Activated CD4-positive, alpha-beta T cell treated with anti-CD3 and anti-CD28 coated beads, Interleukin-2, Interleukin-6, amounts not matched to agents 100 ng/mL and 50 ng/mL, durations not matched to agents 16 hours and 8 hours (primary cell): ENCODE results near the gene FAM43B.

Experiments
- DNase-seq: peaks from one replicate; pipeline ENCODE4 v3.0.0-alpha.2; 2020

The FAM43B gene

GRCh38 chr1:20552728-20553445 lies 514 bp downstream of the FAM43B start:
- no peak for DNase-seq

- DNase-seq: no peak
Measured at GRCh38 chr1:20555025-20555757, 2.8 kb downstream of the FAM43B start.

GRCh38 chr1:20555758-20556120 lies 3.4 kb downstream of the FAM43B start:
- DNase-seq: no peak

DNA sequence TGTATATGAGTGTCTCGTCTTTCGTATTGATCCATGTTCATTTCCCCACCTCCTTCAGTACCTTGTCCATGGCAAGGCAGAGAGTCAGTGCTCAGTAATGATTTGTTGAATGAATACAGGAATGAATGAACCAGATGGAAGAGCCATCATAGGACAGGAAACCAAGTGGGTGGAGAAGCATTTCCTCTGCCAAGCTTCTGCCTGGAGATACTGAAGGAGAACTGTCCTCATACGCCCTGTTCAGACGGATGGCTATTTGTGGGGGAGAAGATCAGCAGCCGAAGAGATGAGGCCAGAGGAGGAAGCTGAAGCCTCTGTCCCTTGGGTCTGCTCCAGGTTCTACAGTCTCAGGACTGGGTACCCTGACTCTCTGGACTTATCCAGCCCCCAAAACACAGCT lies 5.8 kb downstream of the FAM43B start:
- no peak for DNase-seq

- DNase-seq: no peak
Measured at GRCh38 chr1:20560966-20561365, 8.6 kb downstream of the FAM43B start.

GRCh38 chr1:20565234-20565633 lies 12.9 kb downstream of the FAM43B start:
- no peak for DNase-seq

- DNase-seq: no peak
Measured at GRCh38 chr1:20569523-20570098, 17.2 kb downstream of the FAM43B start.

DNA sequence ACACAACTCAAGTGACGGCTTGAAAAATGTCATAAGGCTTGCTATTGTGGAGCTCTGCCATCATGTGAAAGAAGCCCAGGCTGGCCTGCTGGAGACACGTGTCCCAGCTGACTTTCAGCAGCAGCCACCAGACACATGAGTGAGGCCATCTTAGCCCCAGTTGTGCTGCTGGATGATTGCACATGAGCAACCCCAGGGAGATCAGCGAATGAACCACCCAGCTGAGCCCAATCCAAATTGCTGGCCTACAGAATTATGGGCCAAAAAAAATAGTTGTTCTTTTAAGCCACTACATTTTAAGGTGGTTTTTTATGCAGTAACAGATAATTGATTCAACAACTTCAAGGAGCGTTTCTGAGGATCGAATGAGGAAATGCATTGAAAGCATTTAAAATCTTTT lies 19.1 kb downstream of the FAM43B start:
- no peak for DNase-seq

DNA sequence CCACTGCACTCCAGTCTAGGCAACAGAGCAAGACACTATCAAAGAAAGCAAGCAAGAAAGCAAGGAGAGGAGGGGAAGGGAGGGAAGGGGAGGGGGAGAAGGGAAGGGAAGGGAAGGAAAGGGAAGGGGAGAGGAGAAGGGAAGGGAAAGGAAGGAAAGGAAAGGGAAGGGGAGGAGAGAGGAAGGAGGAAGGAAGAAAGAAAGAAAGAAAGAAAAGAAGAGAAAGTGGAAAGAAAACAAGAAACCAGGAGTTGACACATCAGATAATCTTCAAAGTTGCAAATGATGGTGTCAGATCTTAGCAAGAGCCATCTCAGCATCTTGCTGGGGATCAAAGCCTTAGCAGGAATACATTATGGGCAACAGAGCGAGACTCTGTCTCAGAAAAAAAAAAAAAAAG lies 21.6 kb downstream of the FAM43B start:
- DNase-seq: no peak

DNA sequence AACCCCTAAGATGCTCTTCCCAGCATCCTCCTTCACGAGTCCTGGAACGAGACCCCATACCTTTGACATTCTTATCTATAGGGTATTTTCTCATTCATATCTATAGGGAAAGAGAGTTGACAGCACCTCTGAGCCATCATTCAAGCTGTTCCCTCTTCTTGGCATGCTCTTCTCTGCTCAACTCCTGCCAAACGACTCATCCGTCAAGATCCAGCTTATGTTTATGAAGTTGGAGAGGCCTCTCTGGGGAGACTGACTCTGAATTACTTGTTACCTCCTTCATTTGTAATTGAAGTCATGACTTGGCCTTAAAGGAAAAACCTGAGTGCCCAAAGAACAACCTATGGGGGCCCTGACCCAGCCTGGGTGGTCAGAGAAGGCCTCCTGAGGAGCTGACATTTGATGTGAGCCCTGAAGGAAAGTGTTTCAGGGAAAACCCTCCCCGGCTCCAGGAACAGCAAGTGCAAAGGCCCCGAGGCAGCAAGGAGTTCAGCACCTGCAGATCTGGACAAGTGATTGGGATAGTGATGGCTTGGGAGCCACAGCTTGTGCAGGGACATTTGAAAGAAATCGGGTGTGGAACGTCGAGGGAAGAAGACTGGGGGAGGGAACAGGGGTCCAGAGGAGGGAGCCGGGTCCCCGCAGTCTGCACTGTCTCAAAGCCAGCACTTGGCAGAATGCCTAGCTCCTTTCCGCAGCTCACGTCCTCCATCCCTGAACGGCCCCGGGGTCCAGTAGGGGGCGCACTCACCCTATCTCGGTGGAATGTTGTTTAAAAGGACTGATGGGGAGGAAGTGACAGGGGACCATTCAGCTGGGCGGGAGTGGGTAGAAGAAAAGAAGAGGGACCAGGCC lies 22.5 kb downstream of the FAM43B start:
- peak; percentile 83 for DNase-seq

- no peak for DNase-seq
Measured at GRCh38 chr1:20575541-20576336, 23.4 kb downstream of the FAM43B start.

- DNase-seq: no peak
Measured at GRCh38 chr1:20578062-20578461, 25.7 kb downstream of the FAM43B start.

DNA sequence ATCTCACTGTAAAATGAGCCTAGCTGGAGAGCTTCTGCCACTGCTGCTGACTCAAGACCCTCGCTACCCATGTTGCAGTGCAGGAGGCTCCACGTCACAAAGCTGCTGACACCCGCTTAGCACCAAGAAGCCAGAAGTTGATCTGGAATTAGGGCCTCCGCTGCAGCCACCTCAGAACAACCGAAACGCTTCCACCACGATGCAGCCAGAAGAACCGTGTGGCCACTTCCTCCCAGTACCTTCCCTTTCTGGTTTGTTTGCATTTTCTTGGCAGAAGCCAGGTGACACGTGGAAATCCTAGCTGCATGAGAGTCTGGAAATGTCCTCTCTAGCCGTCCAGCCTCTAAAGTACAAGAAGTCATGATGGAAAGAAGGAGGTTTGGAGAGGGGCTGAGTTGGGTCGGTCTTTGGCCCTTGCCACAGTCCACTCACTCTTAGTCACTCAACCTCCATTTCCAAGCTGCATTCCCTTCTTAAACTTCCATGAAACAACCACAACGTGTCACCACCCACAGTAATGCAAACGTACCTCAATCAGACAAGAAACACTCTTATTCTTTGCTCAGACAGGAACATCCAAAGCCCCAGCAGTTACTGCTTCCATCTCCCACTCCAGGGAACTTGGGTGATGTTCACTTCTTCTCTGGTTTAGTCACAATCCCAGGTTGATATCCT lies 26.5 kb downstream of the FAM43B start:
- no peak for DNase-seq

DNA sequence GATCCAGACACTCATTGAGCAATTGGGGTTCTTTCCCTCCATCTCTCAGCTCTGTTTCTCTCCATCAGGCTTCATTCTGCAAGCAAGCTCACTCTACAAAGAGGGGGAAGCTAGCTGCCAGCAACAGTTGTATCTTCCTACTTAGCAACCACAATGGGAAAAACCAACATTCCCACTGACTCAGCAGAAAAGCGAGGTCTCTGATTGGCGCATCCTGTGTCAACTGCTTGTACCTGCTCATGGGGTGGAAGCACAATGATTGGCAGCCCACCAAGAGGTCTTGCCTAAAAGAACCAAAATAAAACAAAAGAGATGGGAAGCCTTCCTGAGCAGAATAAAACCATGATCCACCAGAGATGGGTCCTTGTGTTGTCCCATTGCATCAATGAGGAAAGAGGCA lies 32.5 kb downstream of the FAM43B start:
- no peak for DNase-seq

DNA sequence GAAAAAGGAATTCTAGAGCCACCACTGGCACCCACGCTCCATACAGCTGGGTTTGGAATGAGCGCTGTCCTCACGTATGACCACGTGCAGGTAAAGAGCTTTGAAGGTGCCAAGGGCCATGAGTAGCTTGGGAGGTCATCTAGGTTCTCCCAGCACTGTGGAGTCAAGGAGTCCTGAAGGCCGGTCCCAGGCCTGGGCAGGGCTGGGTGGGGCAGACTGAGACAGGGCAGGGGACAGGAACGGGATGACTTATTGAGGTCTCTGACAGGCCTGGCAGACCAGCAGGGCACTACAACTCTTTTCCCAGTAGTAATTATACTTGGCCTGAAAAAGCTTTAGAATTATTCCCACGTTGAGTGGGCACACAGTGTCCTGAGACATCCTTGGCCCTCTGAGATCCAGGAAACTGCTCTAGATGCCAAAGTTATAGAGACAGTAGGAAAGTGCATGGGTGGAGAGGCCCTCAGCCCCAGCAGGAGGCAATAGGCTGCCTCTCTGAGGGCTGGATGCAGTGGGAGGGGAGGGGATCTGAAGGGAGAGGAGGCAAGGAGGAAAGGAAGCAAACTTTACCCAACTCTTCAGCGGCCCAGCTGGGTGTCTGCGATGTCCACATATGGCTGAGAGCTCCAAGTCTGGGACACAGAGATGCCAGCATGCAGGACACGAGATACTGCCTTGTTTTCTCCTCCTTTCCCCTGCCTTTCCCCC lies 34.7 kb downstream of the FAM43B start:
- DNase-seq: no peak

- DNase-seq: no peak
Measured at GRCh38 chr1:20587661-20588053, 35.3 kb downstream of the FAM43B start.

DNA sequence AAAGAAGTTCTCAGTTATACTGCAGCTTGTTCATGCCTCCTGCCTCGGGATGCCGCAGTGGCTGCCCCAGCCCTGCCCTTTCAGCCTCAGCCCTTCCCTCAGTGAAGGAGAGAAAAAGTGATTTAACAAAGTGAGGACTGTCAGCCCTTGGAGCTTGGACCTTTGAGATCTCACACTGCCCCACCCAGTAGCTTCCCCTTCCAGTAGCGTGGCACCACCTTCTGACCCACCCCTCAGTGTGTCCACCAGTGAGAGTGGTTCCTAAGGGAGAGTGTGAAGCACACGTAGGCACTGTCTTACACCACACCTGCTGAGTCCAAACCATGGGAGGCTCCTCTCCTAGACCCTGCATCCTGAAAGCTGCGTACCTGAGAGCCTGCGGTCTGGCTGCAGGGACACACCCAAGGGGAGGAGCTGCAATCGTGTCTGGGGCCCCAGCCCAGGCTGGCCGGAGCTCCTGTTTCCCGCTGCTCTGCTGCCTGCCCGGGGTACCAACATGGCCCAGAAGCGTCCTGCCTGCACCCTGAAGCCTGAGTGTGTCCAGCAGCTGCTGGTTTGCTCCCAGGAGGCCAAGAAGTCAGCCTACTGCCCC lies 36.4 kb downstream of the FAM43B start, which contains the start of gene CDA:
CDA (plus strand) TSS at position 464 of the 592 bp plus-strand sequence; CDS start at position 497, 33 bp downstream.
- DNase-seq: no peak

DNA sequence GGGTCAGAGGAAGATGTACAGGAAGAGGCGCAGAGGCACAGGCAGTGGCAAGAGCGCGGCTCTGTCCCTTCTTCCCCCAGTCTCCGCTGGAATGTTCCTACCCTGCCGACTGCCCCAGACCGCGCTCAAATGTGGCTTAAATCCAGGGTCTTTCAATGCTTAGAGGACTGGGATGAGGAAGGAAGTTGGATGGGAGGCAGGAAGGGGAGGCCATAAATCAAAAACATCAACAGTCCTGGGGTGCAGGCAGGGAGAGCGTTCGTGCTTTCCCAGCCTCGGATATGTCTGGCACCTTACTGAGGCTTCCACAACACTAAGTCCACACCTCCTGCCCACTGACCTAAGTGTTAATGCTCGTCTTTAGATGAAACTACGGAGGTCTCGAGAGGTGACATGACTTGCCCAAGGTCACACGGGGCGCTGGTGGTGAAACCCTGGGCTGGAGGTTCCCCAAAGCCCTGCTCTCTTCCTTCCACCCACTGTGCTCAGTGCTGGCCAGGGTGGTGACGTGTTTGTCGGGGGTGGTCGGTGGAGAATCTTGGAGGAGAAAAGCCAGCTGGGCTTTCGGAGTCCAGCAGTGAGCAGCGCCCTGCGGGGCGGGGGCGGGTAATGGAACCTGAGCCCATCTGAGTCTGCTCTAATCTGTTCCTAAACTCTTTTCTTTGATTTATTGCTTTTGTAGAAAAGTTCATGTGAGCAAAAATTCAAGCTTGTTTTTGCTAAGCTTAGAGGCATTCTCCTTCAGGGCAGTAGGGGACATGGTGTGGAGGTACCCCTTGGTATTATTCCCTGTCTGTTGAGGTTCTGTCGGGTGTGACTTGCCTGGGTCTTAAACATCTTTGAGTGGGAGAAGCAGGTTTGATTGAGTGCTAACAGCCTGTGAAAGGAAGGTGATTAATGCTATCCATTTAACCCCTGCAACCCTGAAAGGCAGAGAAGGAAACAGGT lies 37.2 kb downstream of the FAM43B start:
- DNase-seq: no peak

DNA sequence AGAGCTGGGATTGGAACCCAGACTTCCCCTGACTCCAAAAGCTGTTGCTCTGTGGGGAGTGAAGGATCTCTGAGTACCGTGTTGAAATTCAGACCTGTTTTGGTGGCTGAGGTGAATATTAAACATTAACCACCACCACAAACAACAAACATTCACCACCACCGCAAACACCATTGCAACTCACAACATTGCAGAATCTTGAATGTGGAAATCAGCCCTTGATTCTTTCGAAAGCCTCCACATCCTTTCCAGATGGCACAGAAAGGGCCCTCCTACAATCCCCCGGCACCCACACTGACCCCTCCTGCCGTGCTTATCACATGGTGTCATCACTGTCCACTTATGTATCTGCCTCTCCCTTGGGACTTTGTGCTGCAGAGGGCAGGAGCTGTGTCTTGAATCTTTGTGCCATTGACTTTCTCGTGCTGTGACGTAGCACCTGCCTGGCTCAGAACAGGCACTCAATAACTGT lies 38.0 kb downstream of the FAM43B start:
- DNase-seq: no peak
